ENCODE results near the gene ITFG1.
"Not testable (repeated sequence)": the region's sequence is repeated elsewhere in the genome, so short reads cannot be mapped to it uniquely, and the experiment has no call there.

Gene ITFG1

DNA sequence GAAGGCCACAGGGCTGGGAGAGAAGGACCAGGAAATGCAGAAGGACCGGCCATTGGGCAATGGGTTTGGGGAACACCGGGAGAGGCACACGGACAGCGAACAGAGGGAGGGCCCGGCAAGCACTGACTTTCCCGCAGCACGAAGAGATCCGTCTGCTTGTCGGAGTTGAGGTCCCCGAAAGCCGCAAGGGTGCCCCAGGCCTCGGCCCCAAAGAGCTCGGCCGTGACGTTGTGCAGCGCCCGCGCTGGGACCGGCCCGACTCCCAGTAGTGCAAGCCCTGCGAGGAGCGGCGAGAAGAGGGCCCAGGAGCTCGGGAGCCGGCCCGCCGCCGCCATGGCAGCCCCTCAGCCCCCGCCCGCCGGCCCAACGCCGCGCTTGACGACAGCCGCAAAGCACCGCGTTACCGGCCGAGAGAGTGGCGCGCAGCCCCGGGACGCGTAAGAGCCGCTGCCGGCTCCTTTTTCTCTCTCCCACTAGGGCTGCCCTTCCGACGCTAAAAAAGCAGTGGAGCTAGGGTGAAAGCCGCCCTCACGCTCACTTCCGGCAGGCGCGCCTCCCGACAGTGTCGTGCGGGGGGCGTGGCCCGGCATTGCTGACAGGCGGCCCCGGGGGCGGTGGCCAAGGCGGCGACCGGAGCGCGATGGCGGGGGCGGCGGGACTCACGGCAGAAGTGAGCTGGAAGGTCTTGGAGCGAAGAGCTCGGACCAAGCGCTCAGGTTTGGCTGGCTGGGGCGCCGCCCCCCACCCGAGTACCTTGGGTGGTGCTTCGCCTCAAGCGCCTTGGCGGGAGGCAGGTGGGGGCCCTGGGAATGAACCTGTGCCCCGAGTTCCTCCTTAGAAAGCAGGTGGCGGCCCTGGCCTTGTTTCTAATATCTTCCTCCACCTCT lies at the start of gene ITFG1, which contains the start of gene PHKB:
ITFG1 (minus strand) TSS at position 353 of the 887 bp plus-strand sequence; CDS start at position 335, 18 bp downstream.
PHKB (plus strand) TSS at position 621 of the 887 bp plus-strand sequence; CDS start at position 641, 20 bp downstream.
- DNase-seq, result peak; percentile 60 to 73

DNA sequence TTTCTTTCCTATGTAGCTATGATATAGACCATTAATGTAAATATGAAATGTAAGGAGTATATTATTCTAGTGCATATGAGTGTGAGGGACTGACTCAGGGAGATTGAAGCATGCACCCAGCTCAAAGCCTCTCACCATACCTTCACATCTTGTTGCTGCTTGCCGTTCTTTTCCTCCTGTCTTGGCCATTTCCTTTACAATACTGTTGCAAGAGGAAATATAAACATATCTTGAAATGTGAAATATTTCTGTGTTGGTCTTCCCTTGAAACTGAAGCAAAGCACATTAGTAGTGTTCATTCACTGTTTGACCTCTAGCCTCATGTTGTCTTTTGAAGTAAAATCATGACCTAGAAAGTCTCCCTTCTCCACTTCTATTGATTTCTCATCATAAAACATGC lies 46.8 kb upstream of the ITFG1 start:
- DNase-seq, result no peak

DNA sequence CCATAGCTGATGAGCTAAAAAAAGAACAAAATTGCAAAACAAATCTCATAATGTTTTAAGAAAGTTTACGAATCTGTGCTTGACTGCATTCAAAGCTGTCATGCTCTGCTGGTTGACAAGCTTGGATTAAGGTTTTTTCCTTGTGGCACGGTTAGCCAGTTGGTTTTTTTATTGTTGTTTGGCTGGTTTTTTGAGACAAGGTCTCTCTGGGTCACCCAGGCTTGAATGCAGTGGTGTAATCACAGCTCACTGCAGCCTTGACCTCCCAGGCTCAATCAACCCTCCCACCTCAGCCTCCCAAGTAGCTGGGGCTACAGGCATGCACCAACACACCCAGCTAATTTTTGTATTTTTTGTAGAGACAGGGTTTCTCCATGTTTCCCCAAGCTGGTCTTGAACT lies 45.9 kb upstream of the ITFG1 start:
- DNase-seq, result no peak

DNA sequence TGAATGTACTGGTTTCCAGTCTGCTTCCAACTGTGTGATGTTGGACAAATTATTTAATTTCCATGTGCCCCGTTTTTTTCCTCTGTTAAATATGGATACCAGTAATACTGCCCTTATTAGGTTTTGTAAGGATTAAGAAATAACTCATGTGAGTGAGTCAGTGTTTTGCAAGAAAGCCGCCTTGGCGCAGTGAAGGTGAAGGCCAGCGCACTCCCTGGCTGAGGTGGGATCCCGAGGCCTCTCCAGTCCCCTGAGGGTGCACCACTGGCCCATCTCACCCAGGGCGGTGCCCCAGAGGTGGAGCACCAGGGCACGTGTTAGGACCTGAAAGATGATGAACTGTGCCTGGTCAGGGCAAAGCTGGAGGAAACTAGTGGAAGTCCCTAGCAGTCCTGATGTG lies 43.7 kb upstream of the ITFG1 start:
- DNase-seq, result no peak

DNA sequence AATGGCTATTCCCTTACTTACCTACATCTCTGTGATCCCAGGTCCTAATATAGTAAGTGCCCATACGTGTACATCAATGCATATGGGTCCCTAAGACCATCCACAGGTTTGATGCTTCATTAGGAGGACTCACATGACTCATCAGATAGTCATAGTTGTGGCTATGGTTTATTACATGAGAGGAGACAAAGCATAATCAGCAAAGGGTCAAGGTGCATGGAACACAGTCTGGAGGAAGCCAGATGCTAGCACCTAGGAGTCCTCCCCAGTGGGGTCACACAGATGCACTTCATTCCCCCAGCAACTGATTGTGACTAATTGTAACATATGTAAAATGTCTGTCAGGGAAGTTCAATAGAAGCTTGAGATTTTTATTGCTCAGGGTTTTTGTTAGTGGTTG lies 43.1 kb upstream of the ITFG1 start:
- no peak for DNase-seq

DNA sequence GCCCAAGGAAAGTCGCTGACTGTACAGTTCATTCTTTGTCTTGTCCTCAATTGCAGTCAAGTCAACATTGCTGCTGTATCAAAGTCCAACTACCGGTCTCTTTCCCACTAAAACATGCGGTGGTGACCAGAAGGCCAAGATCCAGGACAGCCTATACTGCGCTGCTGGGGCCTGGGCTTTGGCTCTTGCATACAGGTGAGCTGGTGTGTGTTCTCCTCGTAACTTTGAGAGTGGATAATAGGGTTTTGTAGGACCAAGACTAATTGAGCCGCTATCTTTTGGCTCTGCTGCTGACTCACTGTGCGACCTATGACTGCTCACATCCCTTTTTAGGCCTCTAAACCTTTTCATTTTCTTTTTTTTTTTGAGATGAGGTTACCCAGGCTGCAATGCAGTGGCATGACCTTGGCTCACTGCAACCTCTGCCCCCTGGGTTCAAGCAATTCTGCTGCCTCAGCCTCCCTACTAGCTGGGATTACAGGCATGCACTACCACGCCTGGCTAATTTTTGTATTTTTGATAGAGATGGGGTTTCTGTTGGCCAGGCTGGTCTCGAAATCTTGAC lies 38.9 kb upstream of the ITFG1 start:
- DNase-seq, result no peak

DNA sequence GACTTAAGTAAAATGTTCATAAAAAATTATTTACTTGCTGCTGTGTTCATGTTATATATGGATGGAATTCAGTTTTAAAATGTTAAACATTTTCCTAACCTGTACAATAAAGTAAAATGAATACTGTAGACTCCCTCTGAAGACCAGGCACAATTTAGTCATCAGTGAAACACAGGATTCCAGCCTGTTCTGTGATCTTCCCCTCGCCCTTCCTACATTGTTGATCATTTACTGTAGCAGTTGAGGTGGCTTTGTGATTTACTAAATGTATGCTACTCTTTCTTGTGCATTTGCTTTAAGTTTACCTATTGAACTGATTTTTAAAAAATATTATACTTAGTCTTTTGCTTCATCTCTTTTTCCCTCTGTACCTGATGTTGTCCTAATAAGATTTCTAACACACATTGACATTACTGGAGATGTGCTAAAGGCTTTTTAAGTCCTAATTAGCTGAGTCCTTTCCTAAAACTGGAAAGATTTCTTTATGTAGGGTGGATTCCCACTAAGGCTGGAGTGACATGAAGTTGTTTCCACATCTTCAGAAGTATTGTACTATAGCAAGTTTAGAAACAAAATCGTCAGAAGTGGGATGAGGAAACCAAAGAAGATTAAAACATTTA lies 38.3 kb upstream of the ITFG1 start:
- DNase-seq, result no peak

DNA sequence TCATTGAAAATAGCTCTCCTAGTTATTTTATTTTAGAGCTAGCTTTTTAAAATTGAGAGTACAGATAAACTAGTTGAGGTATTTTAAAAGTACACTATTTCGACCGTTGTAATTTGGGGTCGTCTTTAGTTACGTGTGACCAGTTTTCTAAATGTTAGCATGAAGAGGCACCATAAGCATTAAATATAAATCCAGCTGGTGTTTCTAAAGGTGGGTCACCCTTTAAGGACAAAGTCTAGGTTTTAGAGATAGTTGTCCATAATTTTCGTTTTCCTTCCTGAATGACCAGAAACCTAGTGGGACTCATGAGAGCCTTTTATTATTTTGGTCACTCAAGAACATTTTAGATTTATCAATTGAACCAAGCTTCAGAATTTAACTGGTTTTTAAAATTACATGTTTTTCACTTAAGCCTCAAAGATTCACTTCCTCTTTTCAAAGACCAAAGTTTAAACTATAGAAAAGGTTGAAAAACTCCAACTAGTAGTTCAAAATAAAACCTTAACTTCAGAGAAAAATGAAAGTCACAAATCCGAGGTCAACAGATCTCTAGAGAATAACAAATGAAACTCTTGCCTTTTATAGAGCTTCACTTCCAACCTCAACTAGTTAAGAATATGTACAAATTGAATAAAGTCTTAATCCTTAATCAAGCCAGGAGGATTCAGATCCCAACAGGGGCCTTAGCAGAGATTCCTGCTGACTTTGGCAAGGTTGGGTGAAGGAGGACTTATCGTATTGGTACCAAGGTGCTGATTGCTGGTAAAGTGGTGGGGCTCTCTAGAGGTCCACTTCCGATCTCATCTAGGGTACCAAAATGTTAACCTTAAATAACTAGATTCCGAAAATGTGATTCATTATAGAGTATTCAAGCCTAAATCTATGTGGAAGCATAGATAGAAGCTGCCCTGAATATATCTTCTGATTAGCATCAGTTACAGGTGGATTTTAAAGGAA lies 32.8 kb upstream of the ITFG1 start:
- DNase-seq, result no peak

DNA sequence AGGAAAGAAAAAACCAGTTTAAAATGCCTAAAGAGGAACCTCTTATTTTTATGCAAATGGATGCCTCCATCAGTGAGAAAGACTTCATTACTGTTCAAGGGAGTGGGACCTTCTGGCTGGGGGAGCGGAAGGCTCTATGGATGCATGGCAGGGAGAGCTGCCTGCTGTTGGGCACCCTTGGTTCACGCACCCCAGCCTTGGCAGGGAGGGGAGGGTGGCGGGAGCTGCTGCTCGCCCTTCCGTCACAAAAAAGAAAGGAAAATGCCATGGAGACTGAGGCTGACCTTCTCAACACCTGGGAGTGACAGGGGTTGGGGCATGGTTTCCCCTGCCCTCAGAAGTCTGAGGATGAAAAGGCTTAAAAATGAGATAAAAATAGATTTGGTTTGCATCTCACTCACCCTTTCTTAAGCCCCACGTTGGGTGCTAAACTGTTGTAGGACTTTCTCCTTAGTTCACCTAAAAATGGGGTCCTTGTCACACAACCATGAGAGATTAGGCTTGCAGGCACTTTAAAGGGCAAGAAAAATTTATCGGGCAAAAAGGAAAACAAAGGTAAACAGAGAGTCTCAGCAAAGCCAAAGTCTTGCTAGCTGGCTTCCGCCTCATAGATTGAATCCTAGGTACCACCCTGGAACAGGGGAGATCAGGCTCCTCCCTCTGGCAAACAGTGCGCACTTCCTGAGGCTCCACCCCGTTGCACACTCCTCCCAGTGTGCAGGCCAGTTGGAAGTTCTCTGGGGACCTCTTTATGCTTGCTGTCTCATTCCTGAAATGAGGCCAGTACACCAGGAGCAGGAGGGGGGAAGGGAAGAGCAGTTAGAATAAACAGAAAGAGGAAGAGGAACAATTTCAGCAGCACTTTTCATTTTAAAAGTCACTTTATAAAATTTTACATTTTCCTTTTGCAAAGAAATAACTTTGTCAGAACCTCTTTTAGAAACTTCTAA lies 31.8 kb upstream of the ITFG1 start:
- no peak for DNase-seq

DNA sequence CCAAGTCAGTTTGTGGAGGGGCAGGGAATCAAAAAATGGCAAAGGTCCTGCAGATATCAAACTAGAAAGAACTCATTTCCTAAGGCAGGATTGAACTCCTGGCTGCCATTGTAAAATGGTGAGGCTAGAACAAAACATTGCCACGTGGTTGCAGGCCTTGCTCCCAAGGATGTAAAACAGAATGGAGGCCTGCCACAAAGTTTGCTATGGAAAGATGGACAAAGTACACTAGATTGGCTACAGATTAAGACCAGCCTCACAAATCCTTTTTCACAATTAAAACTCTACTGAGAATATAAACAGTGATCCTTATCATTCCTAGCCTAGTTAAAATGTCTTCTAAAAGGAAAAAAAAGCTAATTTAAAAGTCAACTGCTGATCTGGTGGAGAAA lies 31.2 kb upstream of the ITFG1 start:
- DNase-seq, result no peak

DNA sequence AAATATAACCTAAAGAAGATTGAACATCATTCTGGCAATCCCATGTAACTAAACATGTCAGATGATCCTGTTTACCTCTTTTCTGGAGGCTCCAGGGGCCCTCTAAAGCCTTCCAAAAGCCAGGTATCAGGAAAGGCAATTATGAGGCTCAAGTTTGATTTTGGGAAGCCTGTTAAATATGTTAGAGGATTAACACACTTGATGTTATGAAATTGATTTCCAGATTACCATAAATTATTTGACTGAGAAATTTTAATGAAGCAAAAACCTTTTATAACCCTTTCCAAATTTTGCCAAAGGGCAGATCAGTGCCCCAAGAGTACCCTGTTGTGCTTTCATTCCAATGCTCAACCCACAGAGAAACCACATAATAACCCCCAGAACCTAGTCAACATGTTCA lies 29.6 kb upstream of the ITFG1 start:
- no peak for DNase-seq

DNA sequence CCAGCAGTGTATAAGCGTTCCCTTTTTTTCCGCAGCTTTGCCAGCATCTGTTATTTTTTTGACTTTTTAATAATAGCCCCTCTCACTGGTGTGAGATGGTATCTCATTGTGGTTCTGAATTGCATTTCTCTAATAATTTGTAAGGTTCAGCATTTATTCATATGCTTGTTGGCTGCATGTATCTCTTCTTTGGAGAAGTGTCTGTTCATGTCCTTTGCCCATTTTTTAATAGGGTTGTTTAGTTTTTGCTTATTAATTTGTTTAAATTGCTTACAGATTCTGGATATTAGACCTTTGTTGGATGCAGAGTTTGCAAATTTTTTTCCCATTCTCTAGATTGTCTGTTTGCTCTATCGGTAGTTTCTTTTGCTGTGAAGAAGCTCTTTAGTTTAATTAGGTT lies 27.2 kb upstream of the ITFG1 start:
- no peak for DNase-seq

DNA sequence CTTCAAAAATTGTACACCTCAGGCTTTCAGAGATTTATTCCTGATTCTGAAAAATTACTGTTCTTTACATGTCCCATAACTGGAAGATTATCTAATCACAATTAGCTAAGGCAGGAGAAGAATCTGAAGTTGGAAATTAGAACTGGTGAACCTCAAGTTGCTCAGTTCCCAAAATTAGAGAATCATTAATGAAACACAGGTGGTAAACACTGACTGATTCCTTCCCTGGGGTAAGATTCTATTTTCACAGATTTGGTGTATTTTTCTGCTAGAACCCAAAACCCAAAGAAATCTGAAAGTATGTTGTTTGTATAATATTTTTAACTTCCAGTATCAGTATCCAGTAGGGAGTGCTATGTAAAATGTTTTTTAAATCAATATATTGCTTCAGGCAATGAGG lies 26.0 kb upstream of the ITFG1 start:
- no peak for DNase-seq

DNA sequence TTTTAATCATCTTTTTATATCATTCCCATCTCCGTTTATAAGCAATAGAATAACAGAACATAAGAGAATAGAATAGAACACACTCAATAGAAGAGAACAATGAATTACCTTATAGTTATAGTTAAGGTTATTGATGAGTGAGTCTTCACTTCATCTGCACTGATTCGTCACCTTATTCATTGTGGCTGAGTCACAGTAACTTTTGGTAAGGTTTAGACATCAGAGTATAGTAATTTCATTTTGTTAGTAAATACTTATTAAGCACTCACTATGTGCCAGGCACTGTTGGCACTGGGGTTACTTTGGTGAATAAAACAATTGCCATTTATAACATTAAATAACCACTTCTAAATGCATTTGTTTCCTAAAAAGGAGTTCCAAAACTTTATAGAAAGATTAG lies 22.8 kb upstream of the ITFG1 start:
- DNase-seq, result no peak

DNA sequence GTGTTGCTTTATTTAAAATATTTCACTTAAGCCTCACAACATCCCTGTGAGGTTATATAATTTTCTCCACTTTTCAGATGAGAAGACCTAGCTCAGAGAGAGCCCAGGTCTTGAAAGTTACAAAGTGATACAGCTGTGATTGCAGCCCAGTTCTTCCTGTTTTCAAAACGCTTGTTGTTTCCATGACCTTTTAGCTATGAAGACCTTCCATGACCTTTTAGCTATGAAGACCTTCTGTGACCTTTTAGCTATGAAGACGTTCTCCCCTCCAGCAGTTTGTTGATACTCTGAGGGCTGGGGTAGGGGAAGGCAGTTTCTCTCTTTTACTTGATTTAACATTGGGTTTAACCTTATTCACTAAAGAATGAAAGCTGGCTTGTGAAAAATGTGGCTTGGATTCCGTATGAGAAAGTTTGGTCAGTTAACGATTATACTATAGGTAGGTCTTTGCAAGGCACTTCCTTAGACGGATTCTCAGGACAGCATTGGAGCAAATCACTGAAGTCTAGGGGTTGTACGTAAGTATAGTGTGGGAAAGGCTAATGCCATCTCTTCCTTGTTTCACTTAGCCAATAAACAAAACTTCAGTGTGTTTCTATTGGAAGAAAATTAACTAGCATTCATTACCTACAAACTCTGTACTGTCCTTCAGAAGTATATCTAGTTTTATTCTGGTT lies 21.0 kb upstream of the ITFG1 start:
- DNase-seq, result no peak

DNA sequence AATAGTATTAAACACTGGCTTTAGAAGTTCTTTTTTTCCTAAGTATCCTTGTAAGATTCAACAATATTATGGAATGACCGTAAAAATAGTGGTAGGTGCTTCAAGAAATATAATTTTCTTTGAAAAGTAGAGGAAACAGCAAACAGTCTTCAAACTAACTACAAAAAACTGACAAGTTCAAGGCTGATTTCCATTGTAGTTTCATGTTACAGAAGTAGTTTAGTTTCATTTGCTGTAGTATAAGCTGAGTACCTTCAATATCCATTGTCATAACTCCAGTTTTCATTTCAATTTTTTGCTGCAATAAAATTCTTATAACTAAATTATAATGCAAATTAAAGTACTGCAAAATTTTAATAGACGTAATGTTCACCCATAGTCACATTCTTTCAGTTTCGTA lies 19.5 kb upstream of the ITFG1 start:
- no peak for DNase-seq

DNA sequence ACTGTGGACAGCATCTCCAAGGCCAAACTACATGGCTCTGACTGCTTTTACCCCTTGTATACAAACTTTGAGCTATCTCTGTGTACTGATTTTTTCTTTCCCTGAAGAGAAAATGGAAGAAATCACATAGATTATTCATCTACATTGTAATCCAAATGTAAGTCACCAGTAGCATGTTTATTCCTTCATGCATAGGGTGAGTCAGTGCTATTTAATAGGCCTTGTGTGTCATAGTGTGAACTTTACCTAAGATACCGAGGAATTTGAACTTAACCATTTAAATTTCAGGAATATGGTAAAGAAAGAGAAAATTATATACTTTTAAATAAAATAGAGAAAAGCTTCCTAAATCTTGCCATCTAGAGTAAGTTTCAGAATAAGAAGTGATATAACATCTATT lies 16.8 kb upstream of the ITFG1 start:
- no peak for DNase-seq

DNA sequence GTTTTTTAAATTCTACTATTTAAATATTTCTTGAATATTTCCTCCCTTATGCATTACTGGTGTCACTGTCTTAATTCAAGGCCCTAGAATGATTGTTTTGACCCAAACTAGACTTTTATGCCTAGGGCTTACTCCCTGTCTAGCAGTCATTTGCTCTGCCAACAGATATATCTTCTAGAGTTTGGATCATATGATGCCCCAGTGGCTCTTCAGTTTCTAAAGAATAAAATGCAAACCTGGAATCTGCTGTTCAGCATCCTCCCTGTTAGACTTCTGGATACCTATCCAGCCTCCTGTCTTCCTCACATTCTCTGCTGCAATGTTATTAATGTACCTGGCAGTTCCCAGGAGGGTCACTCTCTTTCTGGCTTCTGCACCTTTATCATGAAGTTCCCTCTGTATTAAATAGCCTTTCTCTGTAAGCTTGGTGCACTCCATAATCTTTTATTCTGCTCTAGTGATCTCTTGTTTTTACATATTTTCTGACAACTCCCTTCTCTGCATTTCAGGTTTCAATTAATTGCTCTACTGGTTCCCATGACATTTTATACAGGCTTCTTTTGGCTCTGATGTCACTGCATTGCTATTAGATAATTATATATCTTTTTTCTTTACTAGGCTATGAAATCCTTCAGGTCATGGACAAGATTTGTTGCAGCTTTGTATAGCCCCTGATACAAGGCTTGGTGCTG lies 15.9 kb upstream of the ITFG1 start:
- no peak for DNase-seq

DNA sequence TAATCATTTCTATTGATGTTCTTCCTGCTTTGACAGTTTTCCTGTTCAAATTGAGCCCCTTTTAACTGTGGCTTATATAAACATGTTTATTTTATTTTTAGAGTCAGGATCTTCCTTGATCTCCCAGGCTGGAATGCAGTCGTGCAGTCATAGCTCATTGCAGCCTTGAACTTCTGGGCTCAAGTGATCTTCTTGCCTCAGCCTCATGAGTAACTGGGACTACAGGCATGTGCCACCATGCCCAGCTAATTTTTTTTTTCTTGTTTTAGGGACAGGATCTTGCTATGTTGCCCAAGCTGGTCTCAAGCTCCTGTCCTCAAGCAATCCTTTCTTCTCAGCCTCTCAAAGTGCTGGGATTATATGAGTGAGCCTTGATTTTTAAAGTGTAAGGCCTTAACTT lies 14.9 kb upstream of the ITFG1 start:
- no peak for DNase-seq

DNA sequence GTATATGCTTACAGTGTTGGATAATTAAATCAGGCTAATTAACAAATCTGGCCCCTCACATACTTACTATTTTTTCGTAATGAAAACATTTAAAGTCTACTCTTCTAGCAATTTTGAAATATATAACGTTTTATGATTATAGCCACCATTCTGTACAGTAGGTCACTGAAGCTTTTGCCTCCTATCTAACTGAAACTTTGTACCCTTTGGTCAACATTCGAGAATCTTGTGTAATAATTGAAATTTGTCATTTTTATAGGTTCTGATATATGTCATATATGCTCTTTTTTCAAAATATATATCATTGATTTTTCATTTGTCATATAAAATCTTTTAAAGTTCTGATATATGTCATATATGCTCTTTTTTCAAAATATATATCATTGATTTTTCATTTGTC lies 12.9 kb upstream of the ITFG1 start:
- DNase-seq, result no peak

DNA sequence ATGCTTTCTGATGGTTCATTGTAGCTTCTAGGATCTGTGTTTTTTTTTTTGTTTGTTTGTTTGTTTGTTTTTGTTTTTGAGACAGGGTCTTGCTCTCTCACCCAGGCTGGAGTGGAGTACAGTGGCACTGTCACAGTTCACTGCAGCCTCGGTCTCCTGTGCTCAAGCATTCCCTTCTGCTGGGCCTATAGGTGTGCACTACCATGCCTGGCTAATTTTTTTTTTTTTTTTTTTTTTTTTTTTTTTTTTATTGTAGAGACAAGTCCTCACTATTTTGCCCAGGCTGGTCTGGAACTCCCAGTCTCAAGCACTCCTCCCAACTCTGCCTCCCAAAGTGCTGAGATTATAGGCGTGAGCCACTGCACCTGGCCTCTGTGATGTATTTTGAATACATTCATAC lies 12.1 kb upstream of the ITFG1 start:
- DNase-seq, result not testable (repeated sequence)
